K562 (cell line): Measurements from ENCODE around the gene LGSN. TPM values are rescaled to one million over a fixed set of nuclear protein-coding genes. Genes with fewer than 3 reads are reported as not detected.
"Not testable (repeated sequence)": the region's sequence is repeated elsewhere in the genome, so short reads cannot be mapped to it uniquely, and the experiment has no call there.

Source experiments
- ATAC-seq: fragments of 200-7000 bp; cut with Tn5 transposase; 3 replicates; pipeline ENCODE4 v1.9.1; 2020; ENCODE audit warnings: moderate library complexity
- BruUV-seq: library from RNA; stranded (reverse); fragments of 400-500 nt; replicated peaks from 2 replicates; lab custom pipeline; 2021; lab: Mats Ljungman, UMichigan
- CTCF ChIA-PET: fragments of 300-600 bp; formaldehyde crosslinking; extraction: SDS; loops from one replicate; lab custom pipeline; 2021; ENCODE audit warnings: low intra/inter-chr PET ratio; lab: Yijun Ruan, JAX
- POLR2A ChIA-PET: fragments of 300-600, 350-650 bp; sonication (Branson Sonifier 250); formaldehyde crosslinking; extraction: SDS; loops from one replicate; lab custom pipeline; 2021; ENCODE audit warnings: antibody characterized with exemption, inconsistent platforms; lab: Yijun Ruan, JAX
- DNase-seq, 4 experiments: peaks; one replicate each; pipeline versions ENCODE4 v3.0.0 to v3.0.0-alpha.2; 2011 to 2018; ENCODE audit warnings: low spot score in 3 of 4, mixed read lengths in 3 of 4; ENCODE audit errors: extremely low read depth in 1 of 4
- FAIRE-seq: peaks from 2 replicates; lab custom pipeline; 2011; peaks lifted over from hg19 to GRCh38; lab: Jason Lieb, UNC
- H2AFZ ChIP-seq: 2 replicates; pipeline ENCODE4 v1.6.0; 2011; ENCODE audit warnings: low read depth, low read length, control low read depth, inconsistent platforms
- H3K27ac ChIP-seq: fragments of 200-600 bp; 3 replicates; pipeline ENCODE4 v1.8.0; 2011; ENCODE audit warnings: low read depth, mild to moderate bottlenecking, control low read depth, inconsistent platforms, low read length, moderate library complexity, mixed read lengths; ENCODE audit errors: extremely low read depth
- H3K27me3 ChIP-seq, 2 experiments: fragments of 300-600 bp in 1 of 2; 2 replicates in 1 of 2; 3 replicates in 1 of 2; pipeline versions ENCODE4 v1.6.0 to v1.8.0; 2011; ENCODE audit warnings: inconsistent platforms in 2 of 2, low read length in 2 of 2, mild to moderate bottlenecking in 1 of 2, mixed read lengths in 1 of 2, moderate library complexity in 1 of 2; ENCODE audit not compliant: control insufficient read depth in 2 of 2, insufficient read depth in 2 of 2
- H3K36me3 ChIP-seq: fragments of 300-600 bp; 3 replicates; pipeline ENCODE4 v1.8.0; 2011; ENCODE audit warnings: mild to moderate bottlenecking, low read length, inconsistent platforms; ENCODE audit not compliant: control insufficient read depth, insufficient read depth
- H3K4me1 ChIP-seq, 2 experiments: fragments of 200-600 bp in 1 of 2; replicated peaks in 1 of 2; 2 replicates in 1 of 2; 3 replicates in 1 of 2; pipeline versions ENCODE4 v1.5.1 to v1.8.0; 2011; ENCODE audit warnings: inconsistent platforms in 2 of 2, low read length in 2 of 2, mild to moderate bottlenecking in 1 of 2, mixed read lengths in 1 of 2, moderate library complexity in 1 of 2; ENCODE audit not compliant: control insufficient read depth in 2 of 2, insufficient read depth in 2 of 2
- H3K4me2 ChIP-seq: 2 replicates; pipeline ENCODE4 v1.6.1; 2011; ENCODE audit warnings: low read length, control low read depth, inconsistent platforms, mixed read lengths; ENCODE audit not compliant: insufficient read depth
- H3K4me3 ChIP-seq: fragments of 200-600 bp; sonication (generic), shearing (Covaris generic); 2 replicates; pipeline ENCODE4 v1.5.1; 2016; ENCODE audit warnings: control low read depth, inconsistent platforms
- H3K79me2 ChIP-seq: fragments of 200-600 bp; 3 replicates; pipeline ENCODE4 v1.8.0; 2011; ENCODE audit warnings: low read length, inconsistent platforms; ENCODE audit not compliant: control insufficient read depth, insufficient read depth
- H3K9ac ChIP-seq, 2 experiments: 2 replicates each; pipeline versions ENCODE4 v1.6.0 to v1.6.1; 2011; ENCODE audit warnings: low read depth in 2 of 2, low read length in 2 of 2, control low read depth in 1 of 2, inconsistent platforms in 1 of 2, mild to moderate bottlenecking in 1 of 2, mixed read lengths in 1 of 2; ENCODE audit not compliant: insufficient read depth in 1 of 2
- H3K9me1 ChIP-seq: one replicate; pipeline ENCODE4 v1.6.0; 2011; ENCODE audit warnings: inconsistent platforms, mild to moderate bottlenecking, low read length, moderate library complexity; ENCODE audit not compliant: control insufficient read depth, insufficient read depth
- H3K9me3 ChIP-seq: replicated peaks from 2 replicates; pipeline ENCODE4 v1.5.1; 2011; ENCODE audit warnings: low read depth, low read length, inconsistent platforms; ENCODE audit not compliant: control insufficient read depth, insufficient read depth
- H4K20me1 ChIP-seq: replicated peaks from 2 replicates; pipeline ENCODE4 v1.6.1; 2011; ENCODE audit warnings: low read length, inconsistent platforms, mixed read lengths; ENCODE audit not compliant: control insufficient read depth, insufficient read depth
- CREM ChIP-seq: IDR thresholded peaks from 2 replicates; pipeline ENCODE4 v1.6.1; 2014; ENCODE audit warnings: antibody characterized with exemption, low read depth
- IRF2 ChIP-seq: sonication (generic); formaldehyde crosslinking; IDR thresholded peaks from 2 replicates; pipeline ENCODE4 v1.8.1; 2022; ENCODE audit warnings: mild to moderate bottlenecking, missing genetic modification reagents
- MAX ChIP-seq: sonication (generic); formaldehyde crosslinking; IDR thresholded peaks from 2 replicates; pipeline ENCODE4 v1.9.0; 2022; ENCODE audit warnings: mild to moderate bottlenecking, missing genetic modification reagents
- NRF1 ChIP-seq, 2 experiments: fragments of 450-650 bp; IDR thresholded peaks in 1 of 2; conservative IDR thresholded peaks in 1 of 2; 2 replicates each; pipeline ENCODE4 v1.6.1; 2014; ENCODE audit warnings: mild to moderate bottlenecking in 2 of 2
- PHTF2 ChIP-seq: fragments of 250-450 bp; sonication (Bioruptor Pico); IDR thresholded peaks from 2 replicates; pipeline ENCODE4 v1.5.0; 2021; ENCODE audit warnings: mild to moderate bottlenecking
- POLR3A ChIP-seq: IDR thresholded peaks from 2 replicates; pipeline ENCODE4 v1.6.1; 2011; ENCODE audit warnings: borderline replicate concordance, mild to moderate bottlenecking, moderate library complexity; ENCODE audit not compliant: insufficient read length, insufficient read depth; ENCODE audit errors: extremely low read depth
- RBM14 ChIP-seq: fragments of 200-400 bp; formaldehyde crosslinking; IDR thresholded peaks from 2 replicates; pipeline ENCODE4 v1.6.1; 2018; ENCODE audit warnings: low read depth, mild to moderate bottlenecking, low read length, moderate library complexity, borderline replicate concordance; ENCODE audit not compliant: insufficient read depth
- SOX6 ChIP-seq: fragments of 450-650 bp; IDR thresholded peaks from 2 replicates; pipeline ENCODE4 v1.6.1; 2014; ENCODE audit warnings: mild to moderate bottlenecking
- U2AF1 ChIP-seq: fragments of 200-400 bp; formaldehyde crosslinking; optimal IDR thresholded peaks from 2 replicates; pipeline ENCODE3; 2017; ENCODE audit warnings: mild to moderate bottlenecking, low read depth, low read length, moderate library complexity
- ZFP1 ChIP-seq: fragments of 450-650 bp; formaldehyde crosslinking; IDR thresholded peaks from 2 replicates; pipeline ENCODE4 v1.4.0; 2020; ENCODE audit warnings: mild to moderate bottlenecking, mixed read lengths
- ZFX ChIP-seq: sonication (generic); formaldehyde crosslinking; IDR thresholded peaks from 2 replicates; pipeline ENCODE4 v1.8.0; 2022; ENCODE audit warnings: mild to moderate bottlenecking, missing genetic modification reagents, moderate library complexity
- ZNF75A ChIP-seq: fragments of 450-650 bp; formaldehyde crosslinking; IDR thresholded peaks from 2 replicates; pipeline ENCODE4 v1.4.0; 2020; ENCODE audit warnings: mild to moderate bottlenecking
- WGBS: fragments of 100-300 bp; shearing (Covaris generic); methylation state at CpG from one replicate; pipeline ENCODE4 v1.1.6; 2016; ENCODE audit warnings: low coverage, mixed read lengths; ENCODE audit not compliant: insufficient coverage; ENCODE audit errors: missing lambda C conversion rate; 5-methylcytosine and 5-hydroxymethylcytosine counted together
- in situ Hi-C: fragments of 300-500 bp; cut with MboI; formaldehyde crosslinking; loops from 4 replicates; pipeline ENCODE4 v1.15.0; 2018; ENCODE audit warnings: inconsistent platforms, mixed read lengths
- intact Hi-C: fragments of 100-400 bp; cut with micrococcal nuclease; formaldehyde crosslinking; loops from 2 replicates; pipeline ENCODE4 v1.14.2; 2022
- polyA plus RNA-seq, 8 experiments: library from polyadenylated mRNA; depleted of rRNA in 4 of 8; stranded (reverse) in 5 of 8; unstranded in 3 of 8; fragments of >200 nt; fragmentation: Nextera tagmentation in 2 of 8; fragmentation: Illumina TruSeq in 1 of 8; extraction: Ambion mirVana in 2 of 8; extraction: Trizol in 1 of 8; gene quantifications; 2 replicates each; pipeline versions ENCODE4 v1.2.1 to v1.2.3, GENCODE V29; 2011 to 2014; ENCODE audit warnings: inconsistent platforms in 1 of 8, missing spikeins in 1 of 8
- total RNA-seq, 7 experiments: library from RNA; depleted of rRNA in 6 of 7; stranded (reverse); fragments of >200 nt in 6 of 7; fragmentation: Illumina TruSeq in 2 of 7; extraction: Trizol in 2 of 7; gene quantifications; 2 replicates each; pipeline versions ENCODE4 v1.2.1 to v1.2.3, GENCODE V29; 2011 to 2021; ENCODE audit warnings: low replicate concordance in 1 of 7

The LGSN gene
- total and polyA plus RNA-seq, 9 of the 15 experiments (the other 6 are each of a cell fraction or from before 2014, with no cell fraction given) = 0.01 TPM; not detected in 8

DNA sequence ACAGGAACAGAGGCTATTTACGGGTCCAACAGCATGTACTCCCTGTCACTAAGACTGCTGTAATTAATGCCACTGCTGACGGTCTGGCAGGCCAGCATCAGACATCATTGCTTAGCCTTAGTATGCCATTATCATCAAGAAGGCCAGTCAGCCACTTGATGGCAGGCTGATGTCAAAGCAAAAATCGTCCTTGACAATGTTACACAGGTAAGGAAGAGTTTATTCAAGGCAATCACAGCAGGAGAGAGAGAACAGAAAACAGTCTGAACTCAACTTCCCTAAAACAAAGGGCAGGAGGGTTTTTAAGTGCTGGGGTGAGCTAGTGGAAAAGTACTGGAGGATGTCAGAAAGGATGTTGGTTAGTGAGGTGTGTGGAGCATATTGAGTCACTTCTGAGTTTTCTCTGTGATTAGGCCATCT is 83.4 kb downstream of the LGSN start:
- DNase-seq (no peak), FAIRE-seq (no peak), ATAC-seq (no peak)
- POLR2A ChIA-PET = no interaction called here
- in situ Hi-C loops = no loop called here
- Histone ChIP-seq H3K9me3 (no peaks in the 10 kb centered on the region; the same call in 1 of the 2 replicates), H3K4me1 (no peaks in the 10 kb centered on the region), H3K27ac (no peak overlapping the region), H2AFZ (no peak overlapping the region), H3K4me3 (no peak overlapping the region), H3K27me3 (no peaks in the 10 kb centered on the region), H3K79me2 (no peaks in the 10 kb centered on the region), H4K20me1 (no peaks in the 10 kb centered on the region), H3K9me1 (no peaks in the 10 kb centered on the region), H3K36me3 (no peaks in the 10 kb centered on the region), H3K9ac (no peak overlapping the region), H3K4me2 (no peak overlapping the region)
- CTCF ChIA-PET = no interaction called here
- WGBS = 0% methylated on average over 3 of the region's 3 CpGs
- TF ChIP-seq NRF1 (conservative IDR thresholded peaks at IDR 0.05 in 1 of 2, IDR thresholded peaks at IDR 0.05 in 1 of 2) (no peak), MAX (CRISPR knock-in tag) (no peak), IRF2 (CRISPR knock-in tag) (no peak), SOX6 (no peak), POLR3A (no peak), ZNF75A (CRISPR knock-in tag) (no peak), U2AF1 (no peak), RBM14 (no peak), CREM (no peak), PHTF2 (CRISPR knock-in tag) (no peak), ZFX (CRISPR knock-in tag) (no peak), ZFP1 (no peak)
- intact Hi-C loops = no loop called here
- no TSS peak for BruUV-seq

GRCh38 chr6:63230511-63230910 is 89.3 kb downstream of the LGSN start:
- H3K27me3 ChIP-seq, H3K4me3 ChIP-seq, FAIRE-seq, H3K4me1 ChIP-seq, BruUV-seq, H3K9me3 ChIP-seq, H4K20me1 ChIP-seq, H3K4me2 ChIP-seq, H3K36me3 ChIP-seq, H3K9ac ChIP-seq, CTCF ChIA-PET, POLR2A ChIA-PET, DNase-seq, in situ Hi-C loops, H3K27ac ChIP-seq, H2AFZ ChIP-seq, H3K9me1 ChIP-seq, ATAC-seq, intact Hi-C loops, H3K79me2 ChIP-seq: not testable (repeated sequence)
- 5% methylated on average over 4 of the region's 12 CpGs for WGBS

GRCh38 chr6:63230027-63230426 is 89.8 kb downstream of the LGSN start:
- H4K20me1 ChIP-seq, H3K36me3 ChIP-seq, DNase-seq, H3K27ac ChIP-seq, H3K9me1 ChIP-seq, ATAC-seq, POLR2A ChIA-PET, H3K4me1 ChIP-seq, BruUV-seq, H3K9ac ChIP-seq, H3K4me2 ChIP-seq, FAIRE-seq, H3K4me3 ChIP-seq, H3K9me3 ChIP-seq, intact Hi-C loops, H3K27me3 ChIP-seq, H3K79me2 ChIP-seq, H2AFZ ChIP-seq, CTCF ChIA-PET, in situ Hi-C loops: not testable (repeated sequence)
- 0% methylated on average over 9 of the region's 13 CpGs for WGBS
